ENCODE data around the gene SCMH1. TPM values are rescaled to one million over a fixed set of nuclear protein-coding genes. Genes with fewer than 3 reads are reported as not detected.

The SCMH1 gene
- polyA plus RNA-seq, 1 of the 3 experiments (the other 2 are of a cell fraction): 38.5 TPM

- no peak for TF ChIP-seq SIN3A (IDR thresholded peaks at IDR 0.05; ENCODE audit: borderline replicate concordance, low read depth, low read length)
- TF ChIP-seq MAX (IDR thresholded peaks at IDR 0.05; ENCODE audit: low read depth): no peak
- no peak for TF ChIP-seq NRF1 (IDR thresholded peaks at IDR 0.05; ENCODE audit: low read depth, low read length)
- no peak for TF ChIP-seq MXI1 (IDR thresholded peaks at IDR 0.05; ENCODE audit: low read depth, low read length)
- TF ChIP-seq TEAD4 (IDR thresholded peaks at IDR 0.05; ENCODE audit: borderline replicate concordance, insufficient read depth): no peak
- no peak for TF ChIP-seq FOXJ3 (CRISPR knock-in tag; IDR thresholded peaks at IDR 0.05)
- no peak for TF ChIP-seq CTCF (IDR thresholded peaks at IDR 0.05)
- TF ChIP-seq EZH2phosphoT487 (IDR thresholded peaks at IDR 0.05; ENCODE audit: borderline replicate concordance, low read depth): no peak
- TF ChIP-seq RCOR1 (IDR thresholded peaks at IDR 0.05; ENCODE audit: low read length): no peak
- no peak for TF ChIP-seq GABPA (IDR thresholded peaks at IDR 0.05; ENCODE audit: low read depth)
- TF ChIP-seq ELF1 (IDR thresholded peaks at IDR 0.05): no peak
- TF ChIP-seq, protein P1, sequence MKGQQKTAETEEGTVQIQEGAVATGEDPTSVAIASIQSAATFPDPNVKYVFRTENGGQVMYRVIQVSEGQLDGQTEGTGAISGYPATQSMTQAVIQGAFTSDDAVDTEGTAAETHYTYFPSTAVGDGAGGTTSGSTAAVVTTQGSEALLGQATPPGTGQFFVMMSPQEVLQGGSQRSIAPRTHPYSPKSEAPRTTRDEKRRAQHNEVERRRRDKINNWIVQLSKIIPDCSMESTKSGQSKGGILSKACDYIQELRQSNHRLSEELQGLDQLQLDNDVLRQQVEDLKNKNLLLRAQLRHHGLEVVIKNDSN (IDR thresholded peaks at IDR 0.05; ENCODE audit: borderline replicate concordance, low read depth): no peak
- TF ChIP-seq FOSL2 (IDR thresholded peaks at IDR 0.05; ENCODE audit: borderline replicate concordance, low read depth): no peak
- no peaks in the 10 kb centered on the region for H3F3A ChIP-seq (replicated peaks; ENCODE audit: insufficient read depth)
- no peak overlapping the region for H3K4me3 ChIP-seq (ENCODE audit: low read depth in 2 of 2, low read length in 1 of 2)
- no peaks in the 10 kb centered on the region; a peak in 2 of 4 replicates for H3K4me1 ChIP-seq (ENCODE audit: control insufficient read depth in 1 of 2, insufficient read depth in 2 of 2, low read depth in 1 of 2, low read length in 1 of 2)
- no peak overlapping the region for H2AFZ ChIP-seq (ENCODE audit: low read depth)
- no peaks in the 10 kb centered on the region for H3K79me2 ChIP-seq (ENCODE audit: insufficient read depth)
- ChIA-PET CTCF (interaction anchor here (0.6 to 1.1 kb wide), 2 partner anchors 14 to 73 kb away, joined by 3 read pairs; no protein-coding TSS in a partner anchor), POLR2A (no interaction called here)
- WGBS (ENCODE audit: low lambda C conversion rate): 92% methylated on average over 2 of the region's 3 CpGs
- no peaks in the 10 kb centered on the region for H3K27me3 ChIP-seq (ENCODE audit: insufficient read depth)
- no peak overlapping the region for H3K4me2 ChIP-seq
- no peaks in the 10 kb centered on the region for H4K20me1 ChIP-seq (ENCODE audit: insufficient read depth)
- H3K9ac ChIP-seq: no peak overlapping the region
- DNase-seq: no peak
- H3K9me3 ChIP-seq: no peaks in the 10 kb centered on the region
- no peaks in the 10 kb centered on the region for H3K9me2 ChIP-seq
- H3K36me3 ChIP-seq (replicated peaks in 1 of 2; ENCODE audit: control insufficient read depth in 1 of 2, insufficient read depth in 2 of 2, low read length in 1 of 2): peaks cover 17% of the 10 kb centered on the region in 2 experiments
- H3K27ac ChIP-seq (ENCODE audit: low read depth in 2 of 2, low read length in 1 of 2): no peak overlapping the region
These were observed 79.7 kb downstream of the SCMH1 start for GRCh38 chr1:41162441-41162840.

DNA sequence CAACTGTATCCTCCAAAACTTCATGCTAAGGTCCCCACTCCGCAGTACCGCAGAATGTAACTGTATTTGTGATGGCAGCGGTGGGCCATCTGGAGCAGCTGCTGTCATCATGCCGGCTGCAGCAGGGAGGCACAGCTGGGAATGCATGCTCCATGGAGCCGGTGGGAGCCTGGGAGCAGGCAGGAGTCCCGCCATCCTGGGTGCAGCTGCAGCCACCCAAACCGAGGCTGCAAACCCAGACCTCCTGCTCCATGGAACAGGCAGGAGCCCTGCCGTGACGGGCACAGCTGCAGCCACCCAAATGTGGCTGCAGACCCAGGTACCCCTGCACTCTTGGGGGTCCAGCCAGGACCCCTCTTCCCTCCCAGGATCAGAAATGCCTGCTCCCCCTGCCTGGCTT is 80.3 kb downstream of the SCMH1 start:
- Histone ChIP-seq H2AFZ (ENCODE audit: low read depth) (no peak overlapping the region), H3K4me1 (ENCODE audit: control insufficient read depth in 1 of 2, insufficient read depth in 2 of 2, low read depth in 1 of 2, low read length in 1 of 2) (no peaks in the 10 kb centered on the region; a peak in 2 of 4 replicates), H3K27me3 (ENCODE audit: insufficient read depth) (no peaks in the 10 kb centered on the region), H3K36me3 (replicated peaks in 1 of 2; ENCODE audit: control insufficient read depth in 1 of 2, insufficient read depth in 2 of 2, low read length in 1 of 2) (peaks cover 17 to 23% of the 10 kb centered on the region in 2 experiments), H3K9me3 (no peaks in the 10 kb centered on the region), H3K4me3 (ENCODE audit: low read depth in 2 of 2, low read length in 1 of 2) (no peak overlapping the region), H3K4me2 (no peak overlapping the region), H3K9me2 (no peaks in the 10 kb centered on the region), H3K9ac (no peak overlapping the region), H4K20me1 (ENCODE audit: insufficient read depth) (no peaks in the 10 kb centered on the region), H3K27ac (ENCODE audit: low read depth in 2 of 2, low read length in 1 of 2) (no peak overlapping the region), H3F3A (replicated peaks; ENCODE audit: insufficient read depth) (no peaks in the 10 kb centered on the region), H3K79me2 (ENCODE audit: insufficient read depth) (no peaks in the 10 kb centered on the region)
- ChIA-PET CTCF (no interaction called here), POLR2A (no interaction called here)
- WGBS (ENCODE audit: low lambda C conversion rate): 92% methylated on average over 6 of the region's 9 CpGs
- TF ChIP-seq FOXJ3 (CRISPR knock-in tag; IDR thresholded peaks at IDR 0.05) (no peak), FOXM1 (IDR thresholded peaks at IDR 0.05; ENCODE audit: low read depth) (no peak), MEF2A (IDR thresholded peaks at IDR 0.05; ENCODE audit: borderline replicate concordance, low read depth) (no peak), RXRA (IDR thresholded peaks at IDR 0.05; ENCODE audit: borderline replicate concordance, low read depth) (no peak)
- TF ChIP-seq, protein P2, sequence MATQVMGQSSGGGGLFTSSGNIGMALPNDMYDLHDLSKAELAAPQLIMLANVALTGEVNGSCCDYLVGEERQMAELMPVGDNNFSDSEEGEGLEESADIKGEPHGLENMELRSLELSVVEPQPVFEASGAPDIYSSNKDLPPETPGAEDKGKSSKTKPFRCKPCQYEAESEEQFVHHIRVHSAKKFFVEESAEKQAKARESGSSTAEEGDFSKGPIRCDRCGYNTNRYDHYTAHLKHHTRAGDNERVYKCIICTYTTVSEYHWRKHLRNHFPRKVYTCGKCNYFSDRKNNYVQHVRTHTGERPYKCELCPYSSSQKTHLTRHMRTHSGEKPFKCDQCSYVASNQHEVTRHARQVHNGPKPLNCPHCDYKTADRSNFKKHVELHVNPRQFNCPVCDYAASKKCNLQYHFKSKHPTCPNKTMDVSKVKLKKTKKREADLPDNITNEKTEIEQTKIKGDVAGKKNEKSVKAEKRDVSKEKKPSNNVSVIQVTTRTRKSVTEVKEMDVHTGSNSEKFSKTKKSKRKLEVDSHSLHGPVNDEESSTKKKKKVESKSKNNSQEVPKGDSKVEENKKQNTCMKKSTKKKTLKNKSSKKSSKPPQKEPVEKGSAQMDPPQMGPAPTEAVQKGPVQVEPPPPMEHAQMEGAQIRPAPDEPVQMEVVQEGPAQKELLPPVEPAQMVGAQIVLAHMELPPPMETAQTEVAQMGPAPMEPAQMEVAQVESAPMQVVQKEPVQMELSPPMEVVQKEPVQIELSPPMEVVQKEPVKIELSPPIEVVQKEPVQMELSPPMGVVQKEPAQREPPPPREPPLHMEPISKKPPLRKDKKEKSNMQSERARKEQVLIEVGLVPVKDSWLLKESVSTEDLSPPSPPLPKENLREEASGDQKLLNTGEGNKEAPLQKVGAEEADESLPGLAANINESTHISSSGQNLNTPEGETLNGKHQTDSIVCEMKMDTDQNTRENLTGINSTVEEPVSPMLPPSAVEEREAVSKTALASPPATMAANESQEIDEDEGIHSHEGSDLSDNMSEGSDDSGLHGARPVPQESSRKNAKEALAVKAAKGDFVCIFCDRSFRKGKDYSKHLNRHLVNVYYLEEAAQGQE (IDR thresholded peaks at IDR 0.05; ENCODE audit: low read depth, low read length): no peak
- no peak for DNase-seq

Data from SK-N-SH (cell line).